Neural cell (in vitro differentiated cells): Measurements from ENCODE around the gene SMOC1. TPM values are rescaled to one million over a fixed set of nuclear protein-coding genes. Genes with fewer than 3 reads are reported as not detected.

Experiments used
- H2AFZ ChIP-seq: fragments of 200-600, 300-800 bp; sonication (generic), shearing (Covaris generic); 2 replicates; pipeline ENCODE4 v1.6.0; 2014; ENCODE audit warnings: low read depth, mild to moderate bottlenecking, antibody characterized with exemption, low read length, moderate library complexity
- H3F3A ChIP-seq: fragments of 200-600 bp; shearing (Covaris generic); 2 replicates; pipeline ENCODE4 v1.6.1; 2016; ENCODE audit warnings: mild to moderate bottlenecking, moderate library complexity, mixed read lengths, antibody characterized with exemption, low read length; ENCODE audit not compliant: insufficient read depth, poor library complexity, severe bottlenecking
- H3K27ac ChIP-seq: fragments of 200-600, 300-800 bp; sonication (generic), shearing (Covaris generic); 2 replicates; pipeline ENCODE4 v1.5.1; 2014; ENCODE audit warnings: mild to moderate bottlenecking, low read length, moderate library complexity
- H3K27me3 ChIP-seq: fragments of 300-800, 200-600 bp; sonication (generic), shearing (Covaris generic); 2 replicates; pipeline ENCODE4 v1.6.0; 2014; ENCODE audit warnings: mild to moderate bottlenecking, low read depth, low read length, moderate library complexity; ENCODE audit not compliant: insufficient read depth
- H3K36me3 ChIP-seq: fragments of 300-800, 200-600 bp; sonication (generic), shearing (Covaris generic); 2 replicates; pipeline ENCODE4 v1.5.1; 2014; ENCODE audit warnings: mild to moderate bottlenecking, antibody characterized with exemption, low read length, moderate library complexity; ENCODE audit not compliant: insufficient read depth
- H3K4me2 ChIP-seq: fragments of 300-800, 200-600 bp; sonication (generic), shearing (Covaris generic); 2 replicates; pipeline ENCODE4 v1.6.0; 2014; ENCODE audit warnings: mild to moderate bottlenecking, low read length
- H3K4me3 ChIP-seq: fragments of 300-800, 200-600 bp; sonication (generic), shearing (Covaris generic); 2 replicates; pipeline ENCODE4 v1.5.1; 2014; ENCODE audit warnings: mild to moderate bottlenecking, low read length, moderate library complexity
- H3K79me2 ChIP-seq: fragments of 200-600 bp; shearing (Covaris generic); replicated peaks from 2 replicates; pipeline ENCODE4 v1.6.0; 2014; ENCODE audit warnings: mild to moderate bottlenecking, low read length, moderate library complexity; ENCODE audit not compliant: insufficient read depth
- H3K9ac ChIP-seq: fragments of 300-800, 200-600 bp; sonication (generic), shearing (Covaris generic); 2 replicates; pipeline ENCODE4 v1.6.1; 2016; ENCODE audit warnings: mild to moderate bottlenecking, low read length, mixed read lengths
- H3K9me2 ChIP-seq: fragments of 200-600 bp; shearing (Covaris generic); 2 replicates; pipeline ENCODE4 v1.6.1; 2016; ENCODE audit warnings: mild to moderate bottlenecking, low read length, mixed read lengths; ENCODE audit not compliant: insufficient read depth
- H3K9me3 ChIP-seq: fragments of 200-600, 300-800 bp; sonication (generic), shearing (Covaris generic); 2 replicates; pipeline ENCODE4 v1.6.1; 2016; ENCODE audit warnings: mild to moderate bottlenecking, mixed run types, low read length, moderate library complexity, mixed read lengths
- H4K20me1 ChIP-seq: fragments of 200-600 bp; shearing (Covaris generic); 2 replicates; pipeline ENCODE4 v1.6.1; 2016; ENCODE audit warnings: mild to moderate bottlenecking, mixed run types; ENCODE audit not compliant: insufficient read depth
- CTCF ChIP-seq: fragments of 450-650 bp; IDR thresholded peaks from 2 replicates; pipeline ENCODE4 v1.5.1; 2014; ENCODE audit warnings: antibody characterized with exemption, mild to moderate bottlenecking, moderate library complexity; ENCODE audit not compliant: poor library complexity, severe bottlenecking
- EP300 ChIP-seq: fragments of 450-650 bp; conservative IDR thresholded peaks from 2 replicates; pipeline ENCODE4 v1.6.1; 2014; ENCODE audit warnings: antibody characterized with exemption, mild to moderate bottlenecking, moderate library complexity; ENCODE audit not compliant: poor library complexity, severe bottlenecking
- EZH2 ChIP-seq: fragments of 200-600, 300-800 bp; shearing (Covaris generic), sonication (generic); IDR thresholded peaks from 2 replicates; pipeline ENCODE4 v1.6.1; 2014; ENCODE audit warnings: antibody characterized with exemption, low read length, borderline replicate concordance, mild to moderate bottlenecking; ENCODE audit not compliant: insufficient read depth, poor library complexity, severe bottlenecking
- MXI1 ChIP-seq: fragments of 450-650 bp; conservative IDR thresholded peaks from 2 replicates; pipeline ENCODE4 v1.6.1; 2014; ENCODE audit warnings: antibody characterized with exemption, mild to moderate bottlenecking; ENCODE audit not compliant: poor library complexity, severe bottlenecking
- POLR2AphosphoS5 ChIP-seq: IDR thresholded peaks from 2 replicates; pipeline ENCODE4 v1.6.1; 2012
- RAD21 ChIP-seq: fragments of 450-650 bp; conservative IDR thresholded peaks from 2 replicates; pipeline ENCODE4 v1.6.1; 2014; ENCODE audit warnings: antibody characterized with exemption, mild to moderate bottlenecking, moderate library complexity
- REST ChIP-seq: IDR thresholded peaks from 2 replicates; pipeline ENCODE4 v1.6.1; 2012; ENCODE audit warnings: borderline replicate concordance
- SMC3 ChIP-seq: fragments of 450-650 bp; conservative IDR thresholded peaks from 2 replicates; pipeline ENCODE4 v1.6.1; 2014; ENCODE audit warnings: antibody characterized with exemption, mild to moderate bottlenecking, moderate library complexity; ENCODE audit not compliant: poor library complexity
- TAF1 ChIP-seq: IDR thresholded peaks from 2 replicates; pipeline ENCODE4 v1.6.1; 2012; ENCODE audit warnings: low read depth
- polyA plus RNA-seq: library from polyadenylated mRNA; depleted of rRNA; stranded (reverse); fragments of >200 nt; gene quantifications from 2 replicates; pipeline ENCODE4 v1.2.3, GENCODE V29; 2014

Gene SMOC1
- polyA plus RNA-seq, 1 donor from 2014 or later, result 8.7 TPM

- Histone ChIP-seq H3K4me2 (no peak overlapping the region), H3K9me3 (no peaks in the 10 kb centered on the region), H3K9me2 (no peaks in the 10 kb centered on the region), H3K4me3 (no peak overlapping the region), H3K36me3 (no peaks in the 10 kb centered on the region), H3K79me2 (no peaks in the 10 kb centered on the region), H2AFZ (no peak overlapping the region), H3K9ac (no peak overlapping the region), H3K27me3 (no peaks in the 10 kb centered on the region), H3F3A (no peaks in the 10 kb centered on the region), H4K20me1 (no peaks in the 10 kb centered on the region), H3K27ac (no peak overlapping the region)
- TF ChIP-seq MXI1 (no peak), TAF1 (no peak), SMC3 (no peak), EZH2 (no peak), CTCF (no peak), POLR2AphosphoS5 (no peak), EP300 (no peak), REST (no peak), RAD21 (no peak)
Measured at GRCh38 chr14:70032447-70032846, 153.2 kb downstream of the SMOC1 start.

- Histone ChIP-seq H3K9me3 (no peaks in the 10 kb centered on the region), H3K4me3 (no peak overlapping the region), H3F3A (no peaks in the 10 kb centered on the region), H3K9me2 (no peaks in the 10 kb centered on the region), H3K36me3 (no peaks in the 10 kb centered on the region), H4K20me1 (no peaks in the 10 kb centered on the region), H3K27ac (no peak overlapping the region), H3K9ac (no peak overlapping the region), H3K4me2 (no peak overlapping the region), H3K27me3 (no peaks in the 10 kb centered on the region), H2AFZ (no peak overlapping the region), H3K79me2 (no peaks in the 10 kb centered on the region)
- no peak for TF ChIP-seq CTCF
- TF ChIP-seq EZH2, result no peak
- no peak for TF ChIP-seq MXI1
- TF ChIP-seq EP300, result no peak
Measured at GRCh38 chr14:70033116-70033515, 153.9 kb downstream of the SMOC1 start.
